Hepatocyte (in vitro differentiated cells): ENCODE data around the gene RNF144B.

Experiments
- EZH2phosphoT487 ChIP-seq: fragments of 200-600 bp; sonication (generic); IDR thresholded peaks from one replicate; pipeline ENCODE4 v1.6.1; 2018; ENCODE audit warnings: antibody characterized with exemption, mild to moderate bottlenecking, low read depth, moderate library complexity; ENCODE audit not compliant: unreplicated experiment, severe bottlenecking
- TF ChIP-seq, protein P1 (sequence below): fragments of 200-600 bp; sonication (generic); IDR thresholded peaks from 2 replicates; pipeline ENCODE4 v1.5.1; 2016; ENCODE audit warnings: antibody characterized with exemption, mild to moderate bottlenecking; ENCODE audit not compliant: poor library complexity

- TF ChIP-seq, protein P1, sequence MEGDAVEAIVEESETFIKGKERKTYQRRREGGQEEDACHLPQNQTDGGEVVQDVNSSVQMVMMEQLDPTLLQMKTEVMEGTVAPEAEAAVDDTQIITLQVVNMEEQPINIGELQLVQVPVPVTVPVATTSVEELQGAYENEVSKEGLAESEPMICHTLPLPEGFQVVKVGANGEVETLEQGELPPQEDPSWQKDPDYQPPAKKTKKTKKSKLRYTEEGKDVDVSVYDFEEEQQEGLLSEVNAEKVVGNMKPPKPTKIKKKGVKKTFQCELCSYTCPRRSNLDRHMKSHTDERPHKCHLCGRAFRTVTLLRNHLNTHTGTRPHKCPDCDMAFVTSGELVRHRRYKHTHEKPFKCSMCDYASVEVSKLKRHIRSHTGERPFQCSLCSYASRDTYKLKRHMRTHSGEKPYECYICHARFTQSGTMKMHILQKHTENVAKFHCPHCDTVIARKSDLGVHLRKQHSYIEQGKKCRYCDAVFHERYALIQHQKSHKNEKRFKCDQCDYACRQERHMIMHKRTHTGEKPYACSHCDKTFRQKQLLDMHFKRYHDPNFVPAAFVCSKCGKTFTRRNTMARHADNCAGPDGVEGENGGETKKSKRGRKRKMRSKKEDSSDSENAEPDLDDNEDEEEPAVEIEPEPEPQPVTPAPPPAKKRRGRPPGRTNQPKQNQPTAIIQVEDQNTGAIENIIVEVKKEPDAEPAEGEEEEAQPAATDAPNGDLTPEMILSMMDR, result no peak
- TF ChIP-seq EZH2phosphoT487, result no peak
These were observed 3.3 kb downstream of the RNF144B start for GRCh38 chr6:18390476-18390875.
